SK-N-SH (cell line): ENCODE results near the gene USPL1. TPM values are rescaled to one million over a fixed set of nuclear protein-coding genes. Genes with fewer than 3 reads are reported as not detected.

Experiments used
- CTCF ChIA-PET: fragments of 300-600, 350-600 bp; formaldehyde crosslinking; extraction: SDS; loops from one replicate; lab custom pipeline; 2021; lab: Yijun Ruan, JAX
- POLR2A ChIA-PET: fragments of 350-600 bp; sonication (Branson Sonifier 250); formaldehyde crosslinking; extraction: SDS; loops from one replicate; lab custom pipeline; 2020; ENCODE audit warnings: antibody characterized with exemption, inconsistent platforms; lab: Yijun Ruan, JAX
- DNase-seq: peaks from one replicate; pipeline ENCODE4 v3.0.0; 2012
- H2AFZ ChIP-seq: fragments of 200-600 bp; sonication (generic); 2 replicates; pipeline ENCODE4 v1.8.1; 2016; ENCODE audit warnings: antibody characterized with exemption, mild to moderate bottlenecking, low read depth
- H3F3A ChIP-seq: fragments of 200-600 bp; sonication (generic); replicated peaks from 2 replicates; pipeline ENCODE3; 2016; ENCODE audit warnings: antibody characterized with exemption, mild to moderate bottlenecking; ENCODE audit not compliant: insufficient read depth
- H3K27ac ChIP-seq, 2 experiments: fragments of 200-500 bp in 1 of 2; fragments of 200-600 bp in 1 of 2; sonication (Bioruptor generic) in 1 of 2; sonication (generic), shearing (Covaris generic) in 1 of 2; 2 replicates each; pipeline versions ENCODE4 v1.5.1 to v1.6.1; 2014 to 2016; ENCODE audit warnings: low read depth in 2 of 2, inconsistent platforms in 1 of 2, low read length in 1 of 2, mild to moderate bottlenecking in 1 of 2, mixed read lengths in 1 of 2
- H3K27me3 ChIP-seq: fragments of 200-600 bp; sonication (generic), shearing (Covaris generic); 2 replicates; pipeline ENCODE4 v1.6.1; 2016; ENCODE audit warnings: mixed run types; ENCODE audit not compliant: insufficient read depth
- H3K36me3 ChIP-seq, 2 experiments: fragments of 200-500 bp in 1 of 2; fragments of 200-600 bp in 1 of 2; sonication (Bioruptor generic) in 1 of 2; sonication (generic) in 1 of 2; replicated peaks in 1 of 2; 2 replicates each; pipeline versions ENCODE3 to v1.5.1; 2014 to 2016; ENCODE audit warnings: low read length in 1 of 2, mild to moderate bottlenecking in 1 of 2; ENCODE audit not compliant: insufficient read depth in 2 of 2, control insufficient read depth in 1 of 2
- H3K4me1 ChIP-seq, 2 experiments: fragments of 200-500 bp in 1 of 2; fragments of 200-600 bp in 1 of 2; sonication (Bioruptor generic) in 1 of 2; sonication (generic), shearing (Covaris generic) in 1 of 2; 2 replicates each; pipeline versions ENCODE4 v1.5.1 to v1.6.1; 2014 to 2016; ENCODE audit warnings: low read depth in 1 of 2, low read length in 1 of 2, mixed run types in 1 of 2; ENCODE audit not compliant: insufficient read depth in 2 of 2, control insufficient read depth in 1 of 2
- H3K4me2 ChIP-seq: fragments of 200-600 bp; sonication (generic), shearing (Covaris generic); 2 replicates; pipeline ENCODE4 v1.6.1; 2017; ENCODE audit warnings: mixed run types
- H3K4me3 ChIP-seq, 2 experiments: fragments of 200-500 bp in 1 of 2; fragments of 200-600 bp in 1 of 2; sonication (Bioruptor generic) in 1 of 2; sonication (generic), shearing (Covaris generic) in 1 of 2; 2 replicates each; pipeline versions ENCODE4 v1.5.1 to v1.8.1; 2014 to 2016; ENCODE audit warnings: low read depth in 2 of 2, inconsistent platforms in 1 of 2, low read length in 1 of 2, mild to moderate bottlenecking in 1 of 2, mixed read lengths in 1 of 2, moderate library complexity in 1 of 2
- H3K79me2 ChIP-seq: fragments of 200-600 bp; sonication (generic); 2 replicates; pipeline ENCODE4 v1.8.1; 2017; ENCODE audit warnings: mild to moderate bottlenecking; ENCODE audit not compliant: insufficient read depth
- H3K9ac ChIP-seq: fragments of 200-600 bp; sonication (generic); 2 replicates; pipeline ENCODE4 v1.6.1; 2017; ENCODE audit warnings: mixed run types
- H3K9me2 ChIP-seq: fragments of 200-600 bp; sonication (generic); 2 replicates; pipeline ENCODE4 v1.6.1; 2017; ENCODE audit warnings: mixed run types
- H3K9me3 ChIP-seq: fragments of 200-600 bp; sonication (generic); 2 replicates; pipeline ENCODE4 v1.6.1; 2017; ENCODE audit warnings: mixed run types, mild to moderate bottlenecking, moderate library complexity
- H4K20me1 ChIP-seq: fragments of 200-600 bp; sonication (generic); 2 replicates; pipeline ENCODE4 v1.6.1; 2017; ENCODE audit warnings: mild to moderate bottlenecking, mixed run types; ENCODE audit not compliant: insufficient read depth
- CTCF ChIP-seq: fragments of 200-600 bp; sonication (generic); IDR thresholded peaks from 2 replicates; pipeline ENCODE4 v1.6.1; 2017; ENCODE audit warnings: antibody characterized with exemption, mild to moderate bottlenecking, moderate library complexity
- EP300 ChIP-seq, 2 experiments: IDR thresholded peaks; 2 replicates each; pipeline versions ENCODE4 v1.4.0 to v1.6.1; 2012; ENCODE audit warnings: borderline replicate concordance in 1 of 2, low read depth in 1 of 2, low read length in 1 of 2
- EZH2phosphoT487 ChIP-seq: fragments of 200-600 bp; sonication (generic); IDR thresholded peaks from 2 replicates; pipeline ENCODE4 v1.6.1; 2017; ENCODE audit warnings: low read depth, mixed run types, mild to moderate bottlenecking, antibody characterized with exemption, moderate library complexity, borderline replicate concordance
- FOSL2 ChIP-seq: IDR thresholded peaks from 2 replicates; pipeline ENCODE4 v1.4.0; 2012; ENCODE audit warnings: low read depth, mild to moderate bottlenecking, moderate library complexity, borderline replicate concordance
- GABPA ChIP-seq: IDR thresholded peaks from 2 replicates; pipeline ENCODE4 v1.4.0; 2012; ENCODE audit warnings: low read depth, mild to moderate bottlenecking
- GATA2 ChIP-seq: sonication (generic); formaldehyde crosslinking; IDR thresholded peaks from 2 replicates; pipeline ENCODE4 v1.5.0; 2020; ENCODE audit warnings: mild to moderate bottlenecking, missing genetic modification reagents
- IRF3 ChIP-seq: fragments of 150-350 bp; IDR thresholded peaks from 2 replicates; pipeline ENCODE4 v1.6.1; 2016; ENCODE audit warnings: mild to moderate bottlenecking, low read depth, low read length
- MAX ChIP-seq: IDR thresholded peaks from 2 replicates; pipeline ENCODE4 v1.4.0; 2012; ENCODE audit warnings: low read depth
- MEF2A ChIP-seq: IDR thresholded peaks from 2 replicates; pipeline ENCODE4 v1.4.0; 2012; ENCODE audit warnings: low read depth, borderline replicate concordance
- MXI1 ChIP-seq: IDR thresholded peaks from 2 replicates; pipeline ENCODE4 v1.6.1; 2012; ENCODE audit warnings: mild to moderate bottlenecking, low read depth, low read length, improper control_type of control experiment
- NFIC ChIP-seq: IDR thresholded peaks from 2 replicates; pipeline ENCODE4 v1.4.0; 2012; ENCODE audit warnings: borderline replicate concordance
- PBX3 ChIP-seq: IDR thresholded peaks from 2 replicates; pipeline ENCODE4; 2012
- POLR2AphosphoS5 ChIP-seq: IDR thresholded peaks from 2 replicates; pipeline ENCODE4 v1.6.1; 2012; ENCODE audit warnings: low read depth, low read length
- RAD21 ChIP-seq: IDR thresholded peaks from 2 replicates; pipeline ENCODE4 v1.6.1; 2012; ENCODE audit warnings: mild to moderate bottlenecking, low read length
- RCOR1 ChIP-seq: fragments of 150-350 bp; IDR thresholded peaks from 2 replicates; pipeline ENCODE4 v1.6.1; 2017; ENCODE audit warnings: antibody characterized with exemption, low read length
- RXRA ChIP-seq: IDR thresholded peaks from 2 replicates; pipeline ENCODE4 v1.4.0; 2012; ENCODE audit warnings: low read depth, mild to moderate bottlenecking, borderline replicate concordance
- SIN3A ChIP-seq: IDR thresholded peaks from 2 replicates; pipeline ENCODE4 v1.6.1; 2012; ENCODE audit warnings: low read depth, mild to moderate bottlenecking, low read length, moderate library complexity, borderline replicate concordance
- TAF1 ChIP-seq: IDR thresholded peaks from 2 replicates; pipeline ENCODE4 v1.6.1; 2012; ENCODE audit warnings: low read depth, mild to moderate bottlenecking, low read length, moderate library complexity, borderline replicate concordance
- TCF12 ChIP-seq: IDR thresholded peaks from 2 replicates; pipeline ENCODE4 v1.4.0; 2012
- TEAD4 ChIP-seq: IDR thresholded peaks from 2 replicates; pipeline ENCODE4 v1.4.0; 2012; ENCODE audit warnings: mild to moderate bottlenecking, borderline replicate concordance; ENCODE audit not compliant: insufficient read depth
- USF2 ChIP-seq: fragments of 150-350 bp; IDR thresholded peaks from 2 replicates; pipeline ENCODE4 v1.6.1; 2017; ENCODE audit warnings: antibody characterized with exemption, low read length, low read depth, borderline replicate concordance
- ZBTB33 ChIP-seq: IDR thresholded peaks from 2 replicates; pipeline ENCODE4 v1.4.0; 2012; ENCODE audit warnings: low read depth, borderline replicate concordance
- whole genome bisulfite sequencing: methylation state at CpG from one replicate; pipeline ENCODE4 v1.1.6; 2017; ENCODE audit warnings: low lambda C conversion rate; 5-methylcytosine and 5-hydroxymethylcytosine counted together
- polyA plus RNA-seq, 3 experiments: library from polyadenylated mRNA; depleted of rRNA; stranded (reverse); fragments of >200 nt; gene quantifications; 2 replicates each; pipeline ENCODE4 v1.2.3, GENCODE V29; 2012

The USPL1 gene
- polyA plus RNA-seq, 1 of the 3 experiments (the other 2 are of a cell fraction): 6.4 TPM

- Histone ChIP-seq H3K9ac (peak overlapping the region; percentile 6; the same call in 1 of the 2 replicates), H3K79me2 (no peaks in the 10 kb centered on the region)
- DNase-seq: peak; percentile 64
- TF ChIP-seq SIN3A: no peak; the same call in 1 of the 2 replicates
- TF ChIP-seq GABPA: no peak
- peak; percentile 90 for TF ChIP-seq TCF12
- peak; percentile 42; the same call in 1 of the 2 replicates for TF ChIP-seq POLR2AphosphoS5
- no peak for TF ChIP-seq MAX
- 0 out of 2 replicates have a peak, but pooled peaks have one; percentile 31 for TF ChIP-seq MXI1
- TF ChIP-seq EZH2phosphoT487: no peak
- TF ChIP-seq GATA2 (CRISPR knock-in tag): peak; percentile 90
- no peak for TF ChIP-seq USF2
- peak; percentile 82 for TF ChIP-seq RXRA
- no peak for TF ChIP-seq IRF3
- peak; percentile 37; the same call in 1 of the 2 replicates for TF ChIP-seq TEAD4
- TF ChIP-seq RAD21: 0 out of 2 replicates have a peak, but pooled peaks have one; percentile 11
- peak; percentile 73 for TF ChIP-seq FOSL2
- peak; percentile 68 to 73; a peak in 2 of 4 replicates for TF ChIP-seq EP300 (IDR thresholded peaks at IDR 0.05; ENCODE audit: borderline replicate concordance in 1 of 2, low read depth in 1 of 2, low read length in 1 of 2)
- TF ChIP-seq ZBTB33: no peak
- TF ChIP-seq PBX3: peak; percentile 70
- peak; percentile 17; the same call in 1 of the 2 replicates for TF ChIP-seq CTCF
- no peak for TF ChIP-seq TAF1
- TF ChIP-seq MEF2A: peak; percentile 97
- peak; percentile 83 for TF ChIP-seq RCOR1
- TF ChIP-seq NFIC: peak; percentile 92
Measured at GRCh38 chr13:30697996-30698401, 80.3 kb downstream of the USPL1 start.

More at GRCh38 chr13:30697996-30698401, 80.3 kb downstream of the USPL1 start:
- CTCF ChIA-PET: interaction anchor here (1.0 to 1.2 kb wide), 2 partner anchors 13 to 168 kb away, joined by 3 read pairs; no protein-coding TSS in a partner anchor
- Histone ChIP-seq H3K4me2 (peak overlapping the region; percentile 35), H3F3A (no peaks in the 10 kb centered on the region), H4K20me1 (no peaks in the 10 kb centered on the region), H3K36me3 (no peaks in the 10 kb centered on the region), H3K4me3 (peak overlapping the region in 1 of 2 experiments; percentile 20; a peak in 2 of 4 replicates), H3K9me2 (no peaks in the 10 kb centered on the region), H3K27ac (peak overlapping the region; percentile 23 to 88; a peak in 3 of 4 replicates), H2AFZ (peak overlapping the region; percentile 48), H3K9me3 (no peaks in the 10 kb centered on the region), H3K27me3 (no peaks in the 10 kb centered on the region), H3K4me1 (peaks cover 9 to 20% of the 10 kb centered on the region in 2 experiments)
- POLR2A ChIA-PET: no interaction called here
- WGBS: 15% methylated on average over 7 of the region's 7 CpGs
